Pancreas (tissue), 10 donors: ENCODE measurements around the gene HNMT. TPM values are rescaled to one million over a fixed set of nuclear protein-coding genes. Genes with fewer than 3 reads are reported as not detected.
"Not testable (repeated sequence)": the region's sequence is repeated elsewhere in the genome, so short reads cannot be mapped to it uniquely, and the experiment has no call there.

Source experiments
- ATAC-seq, 4 donors: fragments of 200-7000 bp; cut with Tn5 transposase; one replicate each; pipeline versions ENCODE4 v1.8.0 to v1.9.1; 2020; ENCODE audit warnings: mild to moderate bottlenecking in 4 of 4, moderate library complexity in 4 of 4
- DNase-seq, 6 donors: peaks; one replicate each; pipeline ENCODE4 v3.0.0-alpha.2; 2020
- FAIRE-seq: peaks from 2 replicates; lab custom pipeline; 2012; peaks lifted over from hg19 to GRCh38; lab: Jason Lieb, UNC
- H3K27ac ChIP-seq, 4 donors: fragments of 200-600 bp; sonication (generic); 1 replicate in 3 of 4; 2 replicates in 1 of 4; pipeline versions ENCODE4 v1.5.0 to v1.8.0; 2020
- H3K27me3 ChIP-seq, 4 donors: fragments of 200-600 bp; one replicate each; pipeline ENCODE4 v1.8.0; 2021
- H3K36me3 ChIP-seq, 3 donors: fragments of 200-600 bp; sonication (generic) in 1 of 3; one replicate each; pipeline versions ENCODE4 v1.5.0 to v1.8.0; 2020 to 2021
- H3K4me1 ChIP-seq, 3 donors: fragments of 200-600 bp; one replicate each; pipeline ENCODE4 v1.8.0; 2021
- H3K4me3 ChIP-seq, 4 donors: fragments of 200-600 bp; sonication (generic) in 2 of 4; one replicate each; pipeline versions ENCODE4 v1.5.0 to v1.8.0; 2020 to 2021
- H3K9me3 ChIP-seq, 4 donors: fragments of 200-600 bp; one replicate each; pipeline ENCODE4 v1.8.0; 2021
- WGBS, 2 donors: extraction: QIAGEN DNeasy Blood & Tissue Kit; methylation state at CpG; one replicate each; pipeline ENCODE4 v1.1.7; 2013; 5-methylcytosine and 5-hydroxymethylcytosine counted together
- intact Hi-C, 3 donors: fragments of 100-400 bp; cut with DNase I; formaldehyde crosslinking; loops; one replicate each; pipeline versions ENCODE4 v1.11.1 to v1.14.2; 2022
- polyA plus RNA-seq, 2 donors: library from polyadenylated mRNA; stranded (reverse); fragments of 200-250 nt; gene quantifications; one replicate each; pipeline ENCODE4 v1.2.3, GENCODE V29; 2013
- total RNA-seq, 6 donors: library from RNA; stranded (reverse); fragmentation: NEBNext Ultra II Directional in 4 of 6; extraction: Animal tissue kit (Norgen Biotek cat#: 25700) in 4 of 6; gene quantifications; one replicate each; pipeline versions ENCODE4 v1.2.1 to v1.2.4, GENCODE V29; 2021 to 2023
- TF ChIP-seq, protein P1 (sequence below), 4 donors: fragments of 200-600 bp; sonication (generic) in 3 of 4; IDR thresholded peaks; one replicate each; pipeline versions ENCODE4 v1.5.0 to v1.8.0; 2021; ENCODE audit warnings: antibody characterized with exemption in 4 of 4
- donor health status: healthy with polysubstance abuse.
- donor health status: DM: no; HTN: no; CAD: no; lungs with moderate emphysema.
- donor health status: DM: no; HTN: no; CAD: no.
- donor health status: control.
- donor health status: control.
- donor health status: Bipolar disorder and iron deficiency.
- donor health status: DM: yes; HTN: yes; CAD: no.
- donor health status: DM: no; HTN: no; CAD: no.
- donor health status: DM: no; HTN: no; CAD: no.
- donor health status: DM: yes; HTN: yes; CAD: no.

The HNMT gene
- total and polyA plus RNA-seq, 8 donors, result 14.8 to 44.6 (median 25.1) TPM

DNA sequence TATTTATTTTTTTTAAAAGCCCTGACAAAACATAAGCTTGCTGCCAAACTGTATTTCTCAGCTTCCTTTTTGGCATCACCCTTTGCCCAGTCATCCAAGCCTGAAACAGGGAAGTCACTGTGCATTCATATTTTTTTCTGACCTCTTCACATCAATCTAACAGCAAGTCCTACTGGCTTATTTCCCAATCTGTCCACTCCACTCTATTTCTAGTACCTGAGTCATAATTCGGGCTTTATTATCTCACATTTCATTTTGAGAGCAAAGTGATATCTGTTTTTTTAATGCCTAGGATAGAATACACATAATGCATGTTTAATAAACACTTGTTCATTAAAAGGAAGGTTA is 5.1 kb downstream of the HNMT start:
- 3 to 8% methylated on average over 1 of the region's 1 CpG for WGBS, 2 donors
- Histone ChIP-seq H3K27ac (peak overlapping the region in 2 of 4 donors; percentile 66 to 92), H3K27me3 (no peaks in the 10 kb centered on the region), H3K36me3 (peaks cover 0 to 8% (median 0%) of the 10 kb centered on the region in 3 donors), H3K4me3 (no peak overlapping the region), H3K9me3 (no peaks in the 10 kb centered on the region), H3K4me1 (peaks cover 11 to 29% (median 16%) of the 10 kb centered on the region in 3 donors)
- intact Hi-C loops, result no loop called here
- ATAC-seq, result peak; percentile 67 to 85 (median 74)
- TF ChIP-seq, protein P1, sequence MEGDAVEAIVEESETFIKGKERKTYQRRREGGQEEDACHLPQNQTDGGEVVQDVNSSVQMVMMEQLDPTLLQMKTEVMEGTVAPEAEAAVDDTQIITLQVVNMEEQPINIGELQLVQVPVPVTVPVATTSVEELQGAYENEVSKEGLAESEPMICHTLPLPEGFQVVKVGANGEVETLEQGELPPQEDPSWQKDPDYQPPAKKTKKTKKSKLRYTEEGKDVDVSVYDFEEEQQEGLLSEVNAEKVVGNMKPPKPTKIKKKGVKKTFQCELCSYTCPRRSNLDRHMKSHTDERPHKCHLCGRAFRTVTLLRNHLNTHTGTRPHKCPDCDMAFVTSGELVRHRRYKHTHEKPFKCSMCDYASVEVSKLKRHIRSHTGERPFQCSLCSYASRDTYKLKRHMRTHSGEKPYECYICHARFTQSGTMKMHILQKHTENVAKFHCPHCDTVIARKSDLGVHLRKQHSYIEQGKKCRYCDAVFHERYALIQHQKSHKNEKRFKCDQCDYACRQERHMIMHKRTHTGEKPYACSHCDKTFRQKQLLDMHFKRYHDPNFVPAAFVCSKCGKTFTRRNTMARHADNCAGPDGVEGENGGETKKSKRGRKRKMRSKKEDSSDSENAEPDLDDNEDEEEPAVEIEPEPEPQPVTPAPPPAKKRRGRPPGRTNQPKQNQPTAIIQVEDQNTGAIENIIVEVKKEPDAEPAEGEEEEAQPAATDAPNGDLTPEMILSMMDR (IDR thresholded peaks at IDR 0.05), result no peak
- DNase-seq, result peak in 3 of 6 donors; percentile 29 to 50 (median 32)
- peak; percentile 23 for FAIRE-seq

DNA sequence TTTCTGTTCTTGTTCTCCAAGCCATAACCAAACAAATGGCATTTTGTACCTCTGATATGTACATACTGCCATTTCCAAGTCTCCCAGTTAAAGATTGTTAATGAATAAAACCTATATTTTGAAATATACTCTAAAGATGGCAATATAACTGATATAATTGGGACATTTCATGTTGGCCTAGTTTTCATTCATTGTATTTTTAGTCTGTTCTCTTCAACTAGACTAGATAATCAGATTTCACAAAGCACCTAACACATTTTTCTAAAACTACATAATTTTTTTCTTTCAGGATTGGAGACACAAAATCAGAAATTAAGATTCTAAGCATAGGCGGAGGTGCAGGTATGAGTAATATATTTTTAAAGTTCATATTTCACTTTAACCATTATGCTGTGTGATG is 5.6 kb downstream of the HNMT start:
- H3K9me3 ChIP-seq, result no peaks in the 10 kb centered on the region
- no peak for DNase-seq
- peak overlapping the region in 2 of 4 donors; percentile 66 to 92 for H3K27ac ChIP-seq
- H3K4me1 ChIP-seq, result peaks cover 15 to 34% (median 21%) of the 10 kb centered on the region in 3 donors
- no peak overlapping the region for H3K4me3 ChIP-seq
- H3K27me3 ChIP-seq, result no peaks in the 10 kb centered on the region
- TF ChIP-seq, protein P1 (IDR thresholded peaks at IDR 0.05), result no peak
- no peak for ATAC-seq
- H3K36me3 ChIP-seq, result peaks cover 0 to 8% (median 0%) of the 10 kb centered on the region in 3 donors
- 98 to 100% methylated on average over 1 of the region's 1 CpG for WGBS, 2 donors
- intact Hi-C loops, result no loop called here
- FAIRE-seq, result no peak

DNA sequence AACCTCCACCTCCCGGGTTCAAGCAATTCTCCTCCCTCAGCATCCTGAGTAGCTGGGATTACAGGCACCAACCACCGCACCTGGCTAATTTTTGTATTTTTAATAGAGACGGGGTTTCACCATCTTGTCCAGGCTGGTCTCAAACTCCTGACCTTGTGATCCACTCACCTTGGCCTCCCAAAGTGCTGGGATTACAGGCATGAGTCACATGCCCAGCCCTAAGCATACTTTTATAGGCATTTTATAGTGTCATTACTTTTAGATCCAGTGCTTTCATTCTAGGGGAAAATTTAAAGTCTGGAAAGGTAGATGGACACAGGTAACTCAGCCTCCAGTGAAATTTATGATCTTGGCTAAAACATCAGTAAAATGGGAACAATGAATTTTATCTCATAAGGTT is 7.0 kb downstream of the HNMT start:
- H3K36me3 ChIP-seq, H3K9me3 ChIP-seq, intact Hi-C loops, FAIRE-seq, ATAC-seq, H3K27ac ChIP-seq, H3K4me3 ChIP-seq, DNase-seq, H3K27me3 ChIP-seq: not testable (repeated sequence)
- WGBS, 2 donors, result 92 to 98% methylated on average over 3 of the region's 3 CpGs
- peaks cover 27 to 40% (median 33%) of the 10 kb centered on the region in 3 donors for H3K4me1 ChIP-seq

DNA sequence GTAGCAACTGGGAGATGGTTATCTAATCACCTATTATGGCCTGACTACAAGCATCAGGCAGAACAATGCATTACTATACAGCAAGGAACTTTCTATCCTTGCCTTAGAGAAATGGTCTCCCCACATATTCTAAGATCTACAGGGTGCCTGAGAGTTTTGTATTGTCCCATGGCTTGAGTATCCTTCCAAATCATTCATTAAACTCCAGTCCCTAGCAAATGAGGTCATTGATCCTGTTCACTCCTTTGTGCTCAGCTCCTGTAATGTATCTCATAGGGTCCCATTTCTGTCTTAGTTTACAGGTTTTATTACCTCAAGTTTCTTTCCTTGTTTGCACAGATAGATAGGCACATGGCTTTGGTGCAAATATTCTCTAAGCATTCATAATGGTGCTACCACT is 9.0 kb downstream of the HNMT start:
- no peak for ATAC-seq
- no peak for DNase-seq
- intact Hi-C loops, result no loop called here
- TF ChIP-seq, protein P1 (IDR thresholded peaks at IDR 0.05), result no peak
- peaks cover 0 to 8% (median 0%) of the 10 kb centered on the region in 3 donors for H3K36me3 ChIP-seq
- peaks cover 35 to 53% (median 48%) of the 10 kb centered on the region in 3 donors for H3K4me1 ChIP-seq
- FAIRE-seq, result no peak
- no peaks in the 10 kb centered on the region for H3K27me3 ChIP-seq
- H3K27ac ChIP-seq, result peak overlapping the region in 2 of 4 donors; percentile 6 to 91
- H3K4me3 ChIP-seq, result no peak overlapping the region
- H3K9me3 ChIP-seq, result no peaks in the 10 kb centered on the region

DNA sequence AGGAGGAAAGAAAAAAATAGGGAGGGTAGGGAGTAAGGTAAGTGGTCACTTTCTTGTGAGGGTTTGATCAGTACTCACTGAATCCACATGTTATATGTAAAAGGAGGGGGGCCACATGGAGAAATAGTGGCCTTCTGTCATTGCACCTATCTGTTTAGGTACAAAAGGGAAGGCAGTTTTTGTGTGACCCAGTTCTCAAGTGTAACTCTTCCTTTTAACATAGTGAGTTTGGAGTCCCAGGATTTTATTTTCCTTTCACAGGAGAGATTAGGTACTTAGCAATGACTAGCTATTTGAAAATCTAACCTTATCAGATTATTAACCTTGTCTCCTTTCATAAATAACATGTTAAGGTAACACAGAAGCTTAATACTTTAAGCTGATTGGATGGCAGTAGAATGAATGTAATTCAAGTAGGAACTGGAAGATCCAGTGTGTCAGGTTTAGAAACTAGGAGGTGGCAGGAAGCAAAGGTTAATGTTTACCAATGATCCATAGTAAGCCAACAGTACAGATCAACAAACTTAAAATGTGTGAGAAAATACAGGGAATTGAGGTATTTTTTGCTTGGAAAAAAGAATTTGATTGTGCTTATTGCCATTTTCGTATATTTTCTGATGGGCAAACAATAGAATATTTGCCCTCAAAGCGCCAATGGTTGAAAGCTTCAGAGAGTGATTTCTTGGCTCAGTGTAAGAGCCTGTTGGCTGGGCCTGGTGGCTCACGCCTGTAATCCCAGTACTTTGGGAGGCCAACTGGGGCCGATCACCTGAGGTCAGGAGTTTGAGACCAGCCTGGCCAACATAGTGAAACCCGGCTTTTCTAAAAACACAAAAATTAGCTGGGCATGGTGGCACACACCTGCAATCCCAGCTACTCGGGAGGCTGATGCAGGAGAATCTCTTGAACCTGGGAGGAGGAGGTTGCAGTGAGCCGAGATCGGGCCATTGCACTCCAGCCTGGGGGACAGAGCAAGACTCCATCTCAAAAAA is 11.3 kb downstream of the HNMT start:
- H3K36me3 ChIP-seq, result peaks cover 0 to 8% (median 0%) of the 10 kb centered on the region in 3 donors
- intact Hi-C loops, result no loop called here
- H3K4me3 ChIP-seq, result peak overlapping the region in 1 of 4 donors; percentile 12
- H3K27ac ChIP-seq, result peak overlapping the region; percentile 62 to 91 (median 76)
- peaks cover 30 to 43% (median 43%) of the 10 kb centered on the region in 3 donors for H3K4me1 ChIP-seq
- DNase-seq, result peak in 3 of 6 donors; percentile 33 to 48 (median 41)
- peak; percentile 91 for FAIRE-seq
- peak; percentile 95 to 99 (median 98) for ATAC-seq
- TF ChIP-seq, protein P1 (IDR thresholded peaks at IDR 0.05), result no peak
- WGBS, 2 donors, result 45 to 48% methylated on average over 8 of the region's 8 CpGs
- no peaks in the 10 kb centered on the region for H3K27me3 ChIP-seq
- no peaks in the 10 kb centered on the region for H3K9me3 ChIP-seq
